HL-60 (cell line): ENCODE results near the gene DMRTC2.

Experiments
- DNase-seq, 2 experiments: peaks; one replicate each; pipeline ENCODE4 v3.0.0-alpha.2; 2010 to 2020; ENCODE audit warnings: low read depth in 1 of 2, low spot score in 1 of 2
- H3K27ac ChIP-seq: fragments of 250-450 bp; sonication (Bioruptor Pico); replicated peaks from 2 replicates; pipeline ENCODE4 v1.5.1; 2020; ENCODE audit warnings: mild to moderate bottlenecking, moderate library complexity
- H3K27me3 ChIP-seq: fragments of 250-450 bp; sonication (Bioruptor Pico); 2 replicates; pipeline ENCODE4 v1.5.1; 2021; ENCODE audit warnings: mild to moderate bottlenecking, moderate library complexity; ENCODE audit not compliant: insufficient read depth, poor library complexity, severe bottlenecking
- H3K4me3 ChIP-seq: replicated peaks from 2 replicates; pipeline ENCODE4 v1.5.1; 2011; ENCODE audit warnings: mild to moderate bottlenecking, control low read depth, low read length; ENCODE audit not compliant: insufficient read depth
- CTCF ChIP-seq: IDR thresholded peaks from one replicate; pipeline ENCODE4 v1.5.1; 2011; ENCODE audit warnings: low read length, control low read depth, inconsistent platforms; ENCODE audit not compliant: insufficient read depth
- GABPA ChIP-seq: IDR thresholded peaks from 2 replicates; pipeline ENCODE4 v1.6.1; 2012; ENCODE audit warnings: low read depth
- POLR2AphosphoS5 ChIP-seq: IDR thresholded peaks from 2 replicates; pipeline ENCODE4 v1.6.1; 2012; ENCODE audit warnings: low read depth
- REST ChIP-seq: IDR thresholded peaks from 2 replicates; pipeline ENCODE4 v1.6.1; 2012; ENCODE audit warnings: low read depth; ENCODE audit not compliant: insufficient replicate concordance
- SPI1 ChIP-seq: IDR thresholded peaks from 2 replicates; pipeline ENCODE4 v1.6.1; 2012; ENCODE audit warnings: low read depth, mild to moderate bottlenecking, borderline replicate concordance

The DMRTC2 gene

GRCh38 chr19:41799444-41800000, 45.3 kb upstream of the DMRTC2 start:
- H3K27ac ChIP-seq = peak overlapping the region; percentile 79; the same call in 1 of the 2 replicates
- no peaks in the 10 kb centered on the region for H3K27me3 ChIP-seq
- no peak for DNase-seq
- no peak overlapping the region for H3K4me3 ChIP-seq
- no peak for TF ChIP-seq POLR2AphosphoS5
- no peak for TF ChIP-seq REST
- TF ChIP-seq SPI1 = no peak

GRCh38 chr19:41801031-41801430, 43.8 kb upstream of the DMRTC2 start:
- Histone ChIP-seq H3K27me3 (no peaks in the 10 kb centered on the region), H3K27ac (peak overlapping the region; percentile 71), H3K4me3 (no peak overlapping the region)
- DNase-seq = no peak
- no peak for TF ChIP-seq GABPA
- TF ChIP-seq SPI1 = no peak
- no peak for TF ChIP-seq POLR2AphosphoS5
- no peak for TF ChIP-seq CTCF

DNA sequence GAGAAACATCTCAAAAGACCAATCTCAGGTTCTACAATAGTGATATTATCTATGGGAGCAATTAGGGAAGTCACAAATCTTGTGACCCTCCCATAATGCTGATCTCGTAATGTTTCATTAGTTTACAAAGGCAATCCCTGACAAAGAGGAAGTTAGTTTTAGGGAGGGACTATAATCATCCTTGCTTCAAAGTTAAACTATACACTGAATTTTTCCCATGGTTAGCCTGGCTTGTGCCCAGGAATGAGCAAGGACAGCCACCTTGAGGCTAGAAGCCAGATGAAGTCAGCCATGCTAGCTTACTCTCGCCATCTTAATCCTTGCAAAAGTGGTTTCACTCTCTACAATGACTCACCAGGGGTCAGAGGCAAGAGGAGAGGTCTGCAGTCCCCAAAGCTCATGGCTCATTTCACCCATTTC, 43.0 kb upstream of the DMRTC2 start:
- DNase-seq = peak in 1 of 2 experiments; percentile 75
- no peaks in the 10 kb centered on the region for H3K27me3 ChIP-seq
- TF ChIP-seq REST (no peak), SPI1 (peak; percentile 94)

GRCh38 chr19:41802770-41803169, 42.1 kb upstream of the DMRTC2 start:
- peak in 1 of 2 experiments; percentile 59 for DNase-seq
- Histone ChIP-seq H3K4me3 (no peak overlapping the region), H3K27ac (peak overlapping the region; percentile 71), H3K27me3 (no peaks in the 10 kb centered on the region)
- no peak for TF ChIP-seq SPI1
- no peak for TF ChIP-seq POLR2AphosphoS5
- TF ChIP-seq CTCF = no peak
- no peak for TF ChIP-seq GABPA
- TF ChIP-seq REST = no peak

More for the DNA sequence above, 43.0 kb upstream of the DMRTC2 start:
- H3K27ac ChIP-seq = peak overlapping the region; percentile 71
- no peak overlapping the region for H3K4me3 ChIP-seq
